BLaER1 (cell line): ENCODE data around the gene ASPN.

Experiments used
- H3K27ac ChIP-seq: shearing (Covaris generic); formaldehyde crosslinking; 2 replicates; pipeline ENCODE4 v1.8.1; 2022
- H3K27me3 ChIP-seq: shearing (Covaris generic); formaldehyde crosslinking; 2 replicates; pipeline ENCODE4 v1.8.1; 2022
- H3K36me3 ChIP-seq: shearing (Covaris generic); formaldehyde crosslinking; 2 replicates; pipeline ENCODE4 v1.8.1; 2022
- H3K4me1 ChIP-seq: shearing (Covaris generic); formaldehyde crosslinking; 2 replicates; pipeline ENCODE4 v1.8.1; 2022
- H3K4me2 ChIP-seq: shearing (Covaris generic); formaldehyde crosslinking; 2 replicates; pipeline ENCODE4 v1.8.1; 2022
- H3K4me3 ChIP-seq: shearing (Covaris generic); formaldehyde crosslinking; 2 replicates; pipeline ENCODE4 v1.8.1; 2022
- H3K9ac ChIP-seq: shearing (Covaris generic); formaldehyde crosslinking; 2 replicates; pipeline ENCODE4 v1.8.1; 2022
- H3K9me3 ChIP-seq: shearing (Covaris generic); formaldehyde crosslinking; 2 replicates; pipeline ENCODE4 v1.8.1; 2022
- H4K20me1 ChIP-seq: shearing (Covaris generic); formaldehyde crosslinking; 2 replicates; pipeline ENCODE4 v1.8.1; 2022
- Cebpa-rat ChIP-seq: shearing (Covaris generic); IDR thresholded peaks from 2 replicates; pipeline ENCODE4 v1.8.1; 2022

ASPN gene

DNA sequence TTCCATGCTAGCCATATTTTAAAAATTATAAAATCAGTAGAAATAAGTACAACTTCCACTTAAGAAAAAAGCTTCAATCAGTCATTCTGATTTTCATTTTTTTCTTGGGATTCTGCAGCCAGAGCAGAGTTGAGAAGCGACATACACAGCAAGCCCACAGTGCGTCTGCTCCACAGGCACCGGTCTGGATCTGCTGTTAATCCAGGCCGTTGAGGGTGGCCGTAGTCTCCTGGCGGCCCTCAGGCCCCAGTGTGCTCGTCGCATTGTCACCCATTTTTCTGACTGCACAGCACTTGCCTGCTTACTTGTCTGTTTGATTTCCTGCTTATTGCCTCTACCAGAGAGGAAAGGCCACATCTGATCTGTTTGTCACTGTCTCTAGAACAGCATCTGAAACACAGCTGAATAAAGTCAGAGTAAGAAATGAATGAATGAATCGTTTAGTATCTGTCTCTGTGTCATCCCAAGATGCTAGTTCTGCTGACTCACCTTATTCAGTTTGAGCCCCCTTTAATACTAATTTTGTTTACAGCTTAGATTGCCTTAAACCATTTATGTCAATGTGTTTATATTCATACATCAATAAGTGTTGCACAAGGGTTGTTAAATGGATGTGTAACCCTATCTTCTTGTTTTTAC is 11.6 kb upstream of the ASPN start:
- Histone ChIP-seq H3K4me3 (no peak overlapping the region), H3K27ac (no peak overlapping the region)
- no peak for TF ChIP-seq Cebpa-rat

DNA sequence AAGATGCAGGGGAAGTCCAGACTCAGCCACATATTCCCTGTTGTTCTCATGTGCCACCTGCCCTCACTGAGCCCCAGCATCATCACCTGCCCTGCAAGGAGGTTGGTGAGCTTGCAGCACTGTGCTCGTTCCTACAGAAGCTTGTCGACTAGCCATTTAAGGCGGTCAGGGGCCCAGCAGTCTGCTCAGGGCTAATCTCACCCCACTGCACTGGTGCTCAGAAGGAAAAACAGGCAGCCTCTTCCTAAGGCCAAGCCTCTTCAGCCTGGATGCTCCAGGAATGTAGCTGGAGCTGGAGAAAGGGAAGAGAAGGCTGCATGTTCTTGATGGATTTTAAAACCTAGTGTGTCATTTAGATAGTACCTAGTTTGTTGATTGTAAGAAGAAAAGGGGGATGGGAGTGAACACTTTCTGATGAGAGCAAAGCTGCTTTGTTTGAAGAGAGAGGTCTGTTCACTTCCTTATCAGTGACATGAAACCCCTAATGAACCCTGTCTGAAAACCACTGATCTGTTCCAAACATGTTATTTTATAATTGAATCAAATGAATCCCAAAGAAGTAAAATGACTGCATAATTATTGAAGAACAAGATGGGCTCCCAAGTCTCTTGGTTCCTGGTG is 10.6 kb upstream of the ASPN start:
- TF ChIP-seq Cebpa-rat: no peak
- no peak overlapping the region for H3K27ac ChIP-seq
- no peaks in the 10 kb centered on the region for H3K4me1 ChIP-seq
- H3K9me3 ChIP-seq: no peaks in the 10 kb centered on the region
- no peaks in the 10 kb centered on the region for H3K36me3 ChIP-seq
- no peak overlapping the region for H3K9ac ChIP-seq
- H3K4me2 ChIP-seq: no peak overlapping the region
- no peaks in the 10 kb centered on the region for H3K27me3 ChIP-seq
- no peak overlapping the region for H3K4me3 ChIP-seq
- H4K20me1 ChIP-seq: no peaks in the 10 kb centered on the region

More for the DNA sequence above, 11.6 kb upstream of the ASPN start:
- Histone ChIP-seq H3K4me2 (no peak overlapping the region), H3K4me1 (no peaks in the 10 kb centered on the region), H3K9me3 (no peaks in the 10 kb centered on the region), H3K27me3 (no peaks in the 10 kb centered on the region), H3K36me3 (no peaks in the 10 kb centered on the region), H4K20me1 (no peaks in the 10 kb centered on the region), H3K9ac (no peak overlapping the region)

DNA sequence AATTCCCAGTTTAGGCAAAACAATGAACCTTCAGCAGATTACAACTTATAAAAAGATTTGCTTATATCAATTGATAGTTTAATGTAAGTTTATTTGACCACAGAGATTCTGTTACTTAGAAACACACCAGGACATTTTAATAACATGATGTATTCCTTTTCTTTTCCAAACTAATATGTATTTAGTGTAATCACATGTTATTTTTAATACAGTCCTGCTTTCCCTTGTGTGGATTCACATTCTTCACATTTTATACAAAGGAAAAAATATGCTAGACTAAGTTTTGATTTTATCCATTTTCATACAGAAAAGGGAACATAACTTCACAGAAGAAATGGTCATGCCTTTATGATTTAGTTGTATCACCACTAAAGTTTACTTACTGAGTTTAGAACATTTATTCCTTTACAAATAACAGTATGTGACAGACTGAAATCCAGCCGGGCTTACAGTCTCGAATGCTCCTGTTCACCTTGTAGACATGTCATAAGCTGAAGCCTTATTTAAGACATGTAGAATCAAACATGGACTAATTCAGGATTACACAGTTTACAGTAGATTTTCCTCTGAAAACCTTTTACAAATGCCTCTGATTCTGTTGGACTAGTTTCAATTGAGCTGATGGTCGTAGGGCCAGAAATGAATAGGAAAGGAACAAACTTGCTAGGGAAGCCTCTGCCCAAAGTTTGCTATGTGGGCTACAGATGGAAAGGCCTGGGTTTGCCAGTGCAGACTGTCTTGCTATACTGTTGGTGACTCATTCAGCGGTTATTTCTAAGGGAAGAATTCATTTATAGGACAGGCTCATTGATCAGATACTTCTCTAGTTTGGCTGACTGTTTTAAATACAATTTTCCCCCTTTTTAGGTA is 6.6 kb upstream of the ASPN start:
- Histone ChIP-seq H3K36me3 (no peaks in the 10 kb centered on the region), H3K4me1 (no peaks in the 10 kb centered on the region), H3K27ac (no peak overlapping the region), H3K4me2 (no peak overlapping the region), H3K4me3 (no peak overlapping the region), H4K20me1 (no peaks in the 10 kb centered on the region), H3K9ac (no peak overlapping the region), H3K27me3 (no peaks in the 10 kb centered on the region), H3K9me3 (no peaks in the 10 kb centered on the region)
- TF ChIP-seq Cebpa-rat: no peak

DNA sequence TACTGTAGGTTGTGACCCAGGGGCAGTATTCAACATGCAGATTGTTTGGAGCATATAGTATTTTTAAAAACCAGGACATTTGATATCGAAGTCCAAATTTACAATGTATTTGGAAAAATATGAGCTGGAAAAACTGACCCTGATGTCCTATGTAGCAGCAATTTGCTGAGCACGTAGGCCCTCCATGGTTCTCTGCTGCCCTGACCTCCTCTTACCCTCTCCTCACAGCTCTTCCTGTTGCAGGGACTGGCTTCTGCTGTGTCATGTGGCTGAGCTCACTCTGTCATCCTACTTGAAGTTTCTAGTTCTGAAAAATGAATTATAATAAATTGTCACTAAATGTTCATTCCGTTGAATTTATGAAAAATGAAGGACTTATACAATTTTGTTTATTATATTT is 4.1 kb upstream of the ASPN start:
- Histone ChIP-seq H3K27me3 (no peaks in the 10 kb centered on the region), H3K4me1 (no peaks in the 10 kb centered on the region), H3K4me3 (no peak overlapping the region), H3K9me3 (no peaks in the 10 kb centered on the region), H3K9ac (no peak overlapping the region), H3K4me2 (no peak overlapping the region), H3K36me3 (no peaks in the 10 kb centered on the region), H3K27ac (no peak overlapping the region), H4K20me1 (no peaks in the 10 kb centered on the region)
- no peak for TF ChIP-seq Cebpa-rat

DNA sequence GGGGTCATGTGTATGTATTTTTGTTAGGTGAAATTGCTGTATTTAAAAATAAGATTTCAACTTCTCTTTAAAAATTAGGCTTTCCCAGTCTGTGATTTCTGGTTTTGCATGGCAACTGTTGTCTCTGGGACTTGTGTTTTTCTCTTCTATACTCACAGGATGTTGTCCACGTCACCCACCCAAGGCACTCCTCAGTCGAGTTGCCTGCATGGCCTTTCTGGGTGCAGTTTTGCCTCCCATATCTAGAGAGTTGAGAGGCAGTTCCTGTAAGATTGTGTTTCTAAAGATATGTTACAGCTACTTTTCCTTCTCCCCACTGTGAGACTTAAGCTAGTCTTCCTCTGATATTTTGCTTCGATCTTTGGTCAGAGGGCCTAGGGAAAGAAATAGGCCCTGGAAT is 2.3 kb upstream of the ASPN start:
- Histone ChIP-seq H3K4me3 (no peak overlapping the region), H4K20me1 (no peaks in the 10 kb centered on the region), H3K36me3 (no peaks in the 10 kb centered on the region), H3K9me3 (no peaks in the 10 kb centered on the region), H3K4me1 (no peaks in the 10 kb centered on the region), H3K27ac (no peak overlapping the region), H3K9ac (no peak overlapping the region), H3K4me2 (no peak overlapping the region), H3K27me3 (no peaks in the 10 kb centered on the region)
- TF ChIP-seq Cebpa-rat: no peak

DNA sequence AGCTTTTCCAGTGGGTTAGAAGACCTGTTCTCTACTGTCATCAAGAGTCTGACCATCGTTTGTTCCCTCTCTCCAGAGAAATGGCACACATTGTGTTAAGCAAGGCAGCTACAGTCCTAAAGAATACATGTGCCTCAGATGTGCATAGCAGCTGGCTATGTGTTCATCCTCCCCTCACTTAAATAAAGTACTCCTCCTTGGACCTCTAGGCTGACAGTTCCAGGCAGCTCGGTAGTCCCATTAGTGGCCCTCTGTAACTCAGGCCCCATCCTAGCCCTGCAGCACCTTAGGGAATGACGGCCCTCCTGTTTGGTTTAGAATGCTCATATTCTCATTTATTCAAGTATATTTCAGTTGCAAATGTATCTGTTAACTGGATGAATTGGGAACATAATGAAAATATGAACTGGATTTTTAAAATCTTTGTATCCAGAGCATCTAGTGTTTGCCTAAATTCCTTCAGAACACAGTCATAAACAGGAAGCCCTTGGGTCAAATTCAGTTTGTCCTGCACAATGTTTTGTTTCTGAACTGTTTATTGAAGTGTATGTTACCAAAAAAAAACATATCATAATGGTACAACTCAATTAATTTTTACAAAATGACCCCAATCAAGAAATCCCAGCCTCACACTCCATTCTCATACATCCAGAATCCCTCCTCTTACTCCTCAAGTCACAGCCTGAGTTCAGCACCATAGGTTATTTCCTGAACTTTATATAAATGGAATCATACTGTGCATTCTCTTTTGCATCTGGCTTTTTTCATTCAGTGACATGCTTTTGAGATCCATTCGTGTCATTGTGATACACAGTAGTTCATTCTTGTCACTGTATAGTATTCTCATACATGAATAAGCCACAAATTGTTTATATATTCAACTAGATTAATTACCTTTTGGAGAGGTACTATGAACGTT is 1.6 kb upstream of the ASPN start:
- Histone ChIP-seq H3K4me1 (no peaks in the 10 kb centered on the region), H3K27me3 (no peaks in the 10 kb centered on the region), H3K4me3 (no peak overlapping the region), H3K36me3 (no peaks in the 10 kb centered on the region), H3K9me3 (no peaks in the 10 kb centered on the region), H3K27ac (no peak overlapping the region), H3K9ac (no peak overlapping the region), H4K20me1 (no peaks in the 10 kb centered on the region), H3K4me2 (no peak overlapping the region)
- TF ChIP-seq Cebpa-rat: no peak

DNA sequence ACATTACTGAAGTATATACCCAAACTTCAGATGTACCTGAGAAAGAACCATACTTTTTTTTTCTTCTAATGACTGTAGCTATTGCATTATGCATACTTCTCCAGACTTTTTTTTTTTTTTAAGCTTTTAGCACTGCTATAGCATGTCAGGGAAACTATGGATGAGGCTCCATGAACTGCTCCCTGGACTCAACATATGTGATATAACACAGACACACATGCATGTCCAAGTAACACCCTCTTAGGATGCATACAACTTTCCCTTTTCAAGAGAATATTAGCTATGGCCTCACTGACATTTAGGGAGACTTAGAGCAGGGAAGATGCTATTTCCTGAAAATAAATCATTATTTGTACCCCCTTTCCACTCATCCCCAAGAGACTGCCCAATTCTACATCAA is 499 bp upstream of the ASPN start:
- Histone ChIP-seq H3K36me3 (no peaks in the 10 kb centered on the region), H3K27ac (no peak overlapping the region), H3K27me3 (no peaks in the 10 kb centered on the region), H4K20me1 (no peaks in the 10 kb centered on the region), H3K9me3 (no peaks in the 10 kb centered on the region), H3K4me1 (no peaks in the 10 kb centered on the region), H3K4me2 (no peak overlapping the region), H3K4me3 (no peak overlapping the region), H3K9ac (no peak overlapping the region)
- TF ChIP-seq Cebpa-rat: no peak

DNA sequence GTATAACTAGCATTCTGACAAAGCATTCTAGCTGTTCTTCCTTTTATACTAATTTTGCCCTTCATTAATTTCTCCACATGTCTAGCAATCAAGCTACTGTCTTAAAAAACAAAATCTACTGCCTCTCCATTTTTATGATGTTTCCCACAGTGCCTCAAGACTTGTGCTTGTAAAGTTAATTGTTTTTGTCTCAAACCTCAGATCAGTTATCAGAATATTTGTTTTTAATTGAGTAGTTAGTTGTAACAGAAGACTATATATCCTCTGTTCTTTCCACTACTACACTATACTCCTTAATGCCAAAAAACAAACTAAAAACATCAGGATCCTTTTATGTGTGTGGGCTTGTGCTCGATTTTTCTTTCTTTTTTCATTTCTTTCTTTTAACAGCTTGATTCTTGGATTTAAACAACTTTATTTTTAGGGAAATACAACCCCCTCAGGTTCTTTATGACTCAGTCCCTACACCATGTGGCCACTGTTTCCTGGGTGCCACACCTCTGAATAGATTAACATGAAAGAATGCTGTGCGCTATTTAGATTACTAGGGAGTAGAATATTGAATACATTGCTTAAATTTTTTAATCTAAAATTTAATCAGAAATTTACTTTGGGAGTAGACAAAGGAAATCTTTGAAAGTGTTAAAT is 1.2 kb downstream of the ASPN start:
- Histone ChIP-seq H3K4me2 (no peak overlapping the region), H3K36me3 (no peaks in the 10 kb centered on the region), H3K27me3 (no peaks in the 10 kb centered on the region), H3K9ac (no peak overlapping the region), H3K4me1 (no peaks in the 10 kb centered on the region), H3K4me3 (no peak overlapping the region), H3K9me3 (no peaks in the 10 kb centered on the region), H3K27ac (no peak overlapping the region), H4K20me1 (no peaks in the 10 kb centered on the region)
- TF ChIP-seq Cebpa-rat: no peak

DNA sequence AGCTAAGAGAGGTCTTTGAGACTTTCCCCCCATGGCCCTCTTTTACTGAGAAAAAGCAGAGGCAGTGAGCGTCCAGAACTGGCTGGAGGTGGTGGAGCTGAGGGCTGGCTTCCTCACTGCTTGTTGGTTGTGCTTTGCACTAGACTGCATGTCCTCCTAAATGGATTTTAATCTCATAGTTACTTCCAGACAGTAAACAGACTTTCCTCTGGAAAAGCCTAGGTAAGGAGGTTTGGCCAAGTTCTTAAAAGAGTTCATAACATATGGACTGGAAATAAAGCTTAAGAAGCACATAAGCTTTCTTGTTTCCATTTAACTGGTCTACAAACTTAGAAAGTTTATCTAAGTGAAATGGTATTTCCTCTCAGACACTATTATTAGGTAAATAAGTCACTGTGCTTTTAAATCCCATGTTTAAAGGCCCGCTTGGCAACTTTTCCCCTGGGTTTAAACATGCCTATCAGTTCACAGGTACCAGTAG is 2.0 kb downstream of the ASPN start:
- Histone ChIP-seq H3K27ac (no peak overlapping the region), H3K9me3 (no peaks in the 10 kb centered on the region), H3K4me3 (no peak overlapping the region), H3K36me3 (no peaks in the 10 kb centered on the region), H4K20me1 (no peaks in the 10 kb centered on the region), H3K4me1 (no peaks in the 10 kb centered on the region), H3K27me3 (no peaks in the 10 kb centered on the region), H3K4me2 (no peak overlapping the region), H3K9ac (no peak overlapping the region)
- TF ChIP-seq Cebpa-rat: no peak
